KG1 (cell line): ENCODE measurements around the gene MMEL1.
"Not testable (repeated sequence)": the region's sequence is repeated elsewhere in the genome, so short reads cannot be mapped to it uniquely, and the experiment has no call there.

Experiments used
- DNase-seq: peaks from one replicate; lab custom pipeline; 2025; lab: John Stamatoyannopoulos, UW

Gene MMEL1

DNA sequence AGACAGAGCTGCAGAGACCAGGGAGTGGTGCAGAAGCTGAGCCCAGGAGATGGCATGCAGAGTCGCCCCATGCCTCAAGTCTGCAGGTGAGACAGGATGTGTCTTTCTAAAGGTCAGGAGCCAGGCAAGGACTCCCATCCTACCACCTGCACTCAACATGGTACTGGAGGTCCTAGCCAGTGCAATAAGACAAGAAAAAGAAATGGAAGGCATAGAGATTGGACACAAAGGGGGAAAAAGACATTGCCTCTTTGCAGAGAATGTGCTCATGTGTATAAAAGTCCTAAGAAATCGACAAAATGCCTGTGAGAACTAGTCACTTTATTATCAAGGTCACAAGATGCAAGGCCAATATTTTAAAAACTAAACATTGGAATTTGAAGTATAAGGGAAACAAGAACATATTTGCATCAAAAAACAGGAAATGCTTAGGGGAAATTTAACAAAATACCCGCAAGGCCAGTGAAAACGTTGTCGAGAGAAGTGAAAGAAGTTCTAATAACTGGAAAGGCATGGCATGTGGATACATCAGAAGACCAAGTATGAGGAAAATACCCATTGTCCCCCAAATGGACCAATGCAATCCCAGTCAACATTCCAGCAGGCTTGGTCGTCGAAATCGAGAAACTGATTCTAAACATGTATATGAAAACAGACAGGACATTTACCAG lies 59.4 kb downstream of the MMEL1 start:
- DNase-seq, result no peak

GRCh38 chr1:2571348-2571747 lies 61.5 kb downstream of the MMEL1 start:
- DNase-seq, result no peak

DNA sequence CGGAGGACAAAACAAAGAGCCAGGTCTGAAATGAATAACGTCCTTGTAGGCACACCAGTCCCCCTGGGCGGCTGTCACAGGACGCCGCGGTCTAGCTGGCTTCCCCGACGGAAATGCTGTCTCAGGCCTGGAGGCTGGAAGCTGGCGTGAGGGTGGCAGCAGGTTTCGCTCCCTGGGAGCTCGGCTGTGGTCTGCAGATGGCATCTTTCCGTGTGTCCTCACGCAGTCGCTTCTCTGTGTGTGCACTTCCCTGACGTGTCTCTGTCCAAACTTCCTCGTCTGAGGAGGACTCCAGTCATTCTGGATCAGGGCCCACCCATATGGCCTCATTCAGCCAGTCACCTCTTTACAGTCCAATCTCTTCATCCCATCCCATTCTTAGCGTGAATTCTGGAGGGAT lies 62.5 kb downstream of the MMEL1 start:
- DNase-seq, result no peak

DNA sequence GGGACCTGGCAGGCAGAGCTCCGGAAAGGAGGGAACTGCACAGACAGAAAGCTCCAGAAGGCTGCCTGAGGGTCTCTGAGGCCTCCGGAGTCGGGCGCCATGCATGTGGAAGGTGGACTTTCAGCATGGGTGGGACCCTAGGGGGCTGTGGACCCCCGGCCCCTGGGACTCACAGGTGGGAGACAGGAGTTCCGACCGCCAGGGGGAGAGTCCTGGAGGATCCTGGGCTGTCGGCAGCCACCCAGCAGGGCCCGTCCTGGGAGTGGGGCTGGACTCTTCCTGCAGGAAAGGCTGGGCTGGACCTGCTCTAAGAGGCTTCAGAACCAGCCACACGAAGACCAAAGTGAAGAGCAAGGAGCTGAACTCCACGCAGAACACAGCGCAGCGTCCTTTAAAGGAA lies 63.1 kb downstream of the MMEL1 start:
- not testable (repeated sequence) for DNase-seq

- no peak for DNase-seq
Observed at GRCh38 chr1:2569060-2569459, 63.8 kb downstream of the MMEL1 start.

GRCh38 chr1:2568187-2568816 lies 64.5 kb downstream of the MMEL1 start:
- DNase-seq, result not testable (repeated sequence)

GRCh38 chr1:2567083-2567679 lies 65.6 kb downstream of the MMEL1 start:
- DNase-seq, result no peak

DNA sequence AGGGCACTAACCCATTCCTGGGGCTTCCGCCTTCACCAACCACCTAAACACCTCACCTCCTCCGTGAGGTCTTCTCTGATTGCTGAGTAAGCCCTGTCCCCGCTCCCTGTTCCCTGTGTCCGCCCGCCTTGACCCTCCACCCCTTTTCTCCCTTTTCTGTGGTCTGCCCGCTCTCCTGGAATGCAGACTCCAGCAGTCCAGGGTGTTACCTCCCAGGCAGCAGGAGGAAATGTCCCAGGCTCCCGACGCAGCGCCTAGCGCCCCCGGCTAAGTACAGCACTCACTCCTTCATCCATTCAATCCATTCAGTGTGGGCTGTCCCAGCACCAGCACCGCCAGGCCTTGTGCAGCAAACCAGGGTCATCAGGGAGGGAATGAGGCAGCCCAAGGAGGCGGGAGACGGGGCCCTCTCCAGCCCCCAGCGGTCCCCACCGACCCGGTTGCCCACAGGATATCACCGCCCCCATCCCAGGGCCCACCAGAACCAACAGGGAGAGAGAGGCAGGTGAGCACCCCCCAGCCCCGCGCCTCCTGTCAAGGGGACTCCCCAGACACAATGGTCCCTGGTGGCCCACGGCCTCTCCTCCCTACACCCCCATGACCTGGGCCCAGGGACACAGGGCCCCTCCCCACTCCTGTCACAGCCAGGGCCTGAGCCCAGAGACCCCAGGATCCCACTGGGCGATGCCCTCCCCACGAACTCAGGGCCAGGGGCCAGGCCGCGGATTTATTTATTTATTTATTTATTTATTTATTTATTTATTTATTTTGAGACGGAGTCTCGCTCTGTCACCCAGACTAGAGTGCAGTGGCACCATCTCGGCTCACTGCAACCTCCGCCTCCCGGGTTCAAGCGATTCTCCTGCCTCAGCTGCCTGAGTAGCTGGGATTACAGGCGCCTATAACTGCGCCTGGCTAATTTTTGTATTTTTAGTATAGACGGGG lies 66.4 kb downstream of the MMEL1 start:
- DNase-seq, result no peak

- no peak for DNase-seq
Observed at GRCh38 chr1:2564815-2565374, 67.9 kb downstream of the MMEL1 start.

DNA sequence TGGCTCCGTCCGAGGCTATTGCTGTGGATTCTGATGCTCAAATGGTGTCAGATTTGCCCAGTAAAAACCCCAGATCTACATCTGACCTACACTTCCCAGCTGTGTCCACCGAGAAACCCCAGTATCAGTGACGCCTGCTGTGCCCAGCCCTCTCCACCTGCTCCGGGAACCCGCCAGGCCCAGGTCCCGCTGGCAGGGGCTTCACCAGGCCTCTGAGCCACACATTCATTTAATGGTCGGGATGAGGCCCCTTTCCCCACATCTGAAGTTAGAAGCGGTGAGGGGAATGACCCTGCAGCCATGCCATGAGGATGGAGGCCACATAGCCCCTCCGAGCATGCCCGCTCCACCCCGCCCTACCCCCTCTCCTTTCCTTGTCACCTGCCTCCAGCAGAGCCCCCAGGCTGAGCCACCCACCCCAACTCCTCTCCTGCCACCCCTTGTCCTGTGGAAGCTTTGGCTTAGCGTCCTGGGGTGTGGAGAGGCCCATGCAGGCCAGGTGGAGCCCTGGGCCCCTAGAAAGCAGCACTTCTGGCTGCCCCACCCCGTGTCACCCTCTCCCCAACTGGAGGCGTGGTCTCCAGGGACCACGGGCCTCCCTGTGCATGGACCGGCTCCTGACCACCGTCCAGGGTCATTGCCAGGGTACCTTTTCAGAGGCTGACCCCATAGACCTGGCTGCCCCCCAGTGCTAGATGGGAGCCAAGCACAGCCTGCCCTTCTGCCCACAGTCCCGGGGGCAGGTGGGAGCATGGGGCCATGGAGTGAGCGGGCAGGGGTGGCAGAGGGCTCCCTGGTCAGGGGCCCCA lies 68.6 kb downstream of the MMEL1 start:
- DNase-seq, result no peak

- DNase-seq, result no peak
Observed at GRCh38 chr1:2563205-2563604, 69.6 kb downstream of the MMEL1 start.

DNA sequence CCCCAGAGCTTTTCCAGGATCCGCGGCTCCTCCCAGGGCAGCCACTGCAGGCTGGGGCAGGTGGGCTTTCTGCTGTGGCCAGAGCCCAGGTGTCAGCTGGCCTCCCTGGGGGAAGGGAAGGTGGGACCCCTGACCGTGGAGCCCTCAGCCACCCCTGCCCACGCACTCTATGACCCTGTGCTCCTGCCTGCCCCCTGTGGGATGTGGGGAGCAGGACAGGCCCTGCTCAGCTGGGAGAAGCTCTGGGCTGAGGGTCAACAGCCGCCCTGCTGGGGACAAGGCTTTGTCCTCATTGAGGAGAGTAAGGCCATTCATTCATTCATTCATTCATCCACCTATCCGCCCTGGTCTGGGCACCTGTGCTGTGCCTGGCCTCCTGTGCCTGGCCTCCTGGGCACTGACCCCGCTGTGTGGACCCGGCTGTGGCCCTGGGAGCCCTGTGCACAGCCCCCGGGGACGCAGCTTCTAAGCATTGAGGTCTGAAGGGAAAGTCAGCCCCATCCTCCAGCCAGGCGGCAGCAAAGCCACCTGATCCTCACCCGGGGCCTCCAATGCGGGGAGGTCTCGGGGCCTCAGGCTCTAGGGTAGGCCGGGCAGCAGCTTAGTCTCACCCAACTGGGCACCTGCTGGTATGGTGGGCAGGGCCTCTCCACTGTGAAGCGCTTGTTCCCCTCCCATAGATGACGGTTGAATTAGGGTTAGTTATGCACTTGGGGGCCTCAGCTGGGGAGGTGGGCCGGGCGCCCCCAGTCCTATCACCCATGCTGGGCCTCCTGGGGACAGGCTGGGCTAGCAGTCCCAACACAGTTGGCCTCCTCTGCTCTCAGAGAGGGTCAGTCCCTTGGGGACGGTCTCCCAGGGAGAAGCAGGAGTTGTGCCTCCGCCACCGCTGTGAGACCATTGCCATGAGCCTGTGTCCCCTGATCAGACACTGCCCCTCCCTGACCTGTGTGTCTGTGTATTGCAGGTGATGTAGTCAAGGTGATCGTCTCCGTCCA lies 70.6 kb downstream of the MMEL1 start:
- no peak for DNase-seq

DNA sequence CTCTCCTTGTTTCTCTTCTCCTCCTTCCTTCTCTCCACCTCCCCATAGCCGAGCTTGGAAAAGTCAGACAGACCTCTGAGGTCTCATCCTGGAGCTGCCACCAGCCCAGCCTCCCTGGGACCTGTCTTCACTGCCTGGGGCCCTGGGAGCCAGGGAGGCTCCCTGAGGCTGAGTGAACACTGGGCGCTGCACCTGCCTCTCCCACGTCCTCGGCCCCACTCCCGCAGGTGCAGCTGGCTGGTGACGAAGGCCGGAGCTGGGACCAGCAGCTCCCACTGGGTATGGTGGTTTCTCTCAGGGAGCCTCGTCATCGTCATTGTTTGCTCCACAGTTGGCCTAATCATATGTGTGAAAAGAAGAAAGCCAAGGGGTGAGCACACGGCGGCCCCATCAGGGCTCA lies 71.4 kb downstream of the MMEL1 start:
- DNase-seq, result no peak

GRCh38 chr1:2560299-2561073 lies 72.3 kb downstream of the MMEL1 start:
- DNase-seq, result no peak

GRCh38 chr1:2559509-2560298 lies 73.1 kb downstream of the MMEL1 start:
- no peak for DNase-seq

GRCh38 chr1:2558861-2559260 lies 74.0 kb downstream of the MMEL1 start:
- no peak for DNase-seq

- no peak for DNase-seq
Observed at GRCh38 chr1:2558420-2558819, 74.4 kb downstream of the MMEL1 start.
